GM12865 (cell line): ENCODE data around the gene SPTBN2.

Source experiments
- DNase-seq: peaks from one replicate; pipeline ENCODE4 v3.0.0; 2010; ENCODE audit warnings: low read depth
- H3K4me3 ChIP-seq: 2 replicates; pipeline ENCODE4 v1.5.1; 2011; ENCODE audit warnings: mild to moderate bottlenecking, low read depth, low read length, control low read depth
- TF ChIP-seq, protein P1 (sequence below): IDR thresholded peaks from 2 replicates; pipeline ENCODE4 v1.5.1; 2011; ENCODE audit warnings: low read length, control low read depth, low read depth, inconsistent platforms; ENCODE audit not compliant: insufficient read depth; ENCODE audit errors: missing control alignments

The SPTBN2 gene

DNA sequence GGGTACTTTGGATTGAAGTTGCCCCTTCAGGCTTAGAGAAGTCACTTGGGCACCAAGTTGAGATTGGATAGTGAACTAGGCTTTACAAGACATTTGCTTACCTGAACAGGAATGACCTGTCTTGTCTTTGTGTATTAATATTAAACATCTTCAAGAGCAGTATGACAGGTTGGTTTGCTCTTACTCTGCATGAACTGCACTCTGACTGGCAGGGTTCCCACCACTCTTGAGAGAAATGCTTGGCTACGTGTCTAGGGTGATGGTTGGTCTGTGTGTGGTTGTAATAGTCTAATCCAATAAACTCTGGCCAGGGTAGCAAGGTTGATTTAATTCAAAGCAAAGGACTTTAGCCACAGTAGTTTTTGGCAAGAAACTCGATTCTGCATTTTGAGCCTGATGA lies 20.1 kb upstream of the SPTBN2 start:
- TF ChIP-seq, protein P1, sequence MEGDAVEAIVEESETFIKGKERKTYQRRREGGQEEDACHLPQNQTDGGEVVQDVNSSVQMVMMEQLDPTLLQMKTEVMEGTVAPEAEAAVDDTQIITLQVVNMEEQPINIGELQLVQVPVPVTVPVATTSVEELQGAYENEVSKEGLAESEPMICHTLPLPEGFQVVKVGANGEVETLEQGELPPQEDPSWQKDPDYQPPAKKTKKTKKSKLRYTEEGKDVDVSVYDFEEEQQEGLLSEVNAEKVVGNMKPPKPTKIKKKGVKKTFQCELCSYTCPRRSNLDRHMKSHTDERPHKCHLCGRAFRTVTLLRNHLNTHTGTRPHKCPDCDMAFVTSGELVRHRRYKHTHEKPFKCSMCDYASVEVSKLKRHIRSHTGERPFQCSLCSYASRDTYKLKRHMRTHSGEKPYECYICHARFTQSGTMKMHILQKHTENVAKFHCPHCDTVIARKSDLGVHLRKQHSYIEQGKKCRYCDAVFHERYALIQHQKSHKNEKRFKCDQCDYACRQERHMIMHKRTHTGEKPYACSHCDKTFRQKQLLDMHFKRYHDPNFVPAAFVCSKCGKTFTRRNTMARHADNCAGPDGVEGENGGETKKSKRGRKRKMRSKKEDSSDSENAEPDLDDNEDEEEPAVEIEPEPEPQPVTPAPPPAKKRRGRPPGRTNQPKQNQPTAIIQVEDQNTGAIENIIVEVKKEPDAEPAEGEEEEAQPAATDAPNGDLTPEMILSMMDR, result no peak
- no peak overlapping the region for H3K4me3 ChIP-seq
- DNase-seq, result no peak

DNA sequence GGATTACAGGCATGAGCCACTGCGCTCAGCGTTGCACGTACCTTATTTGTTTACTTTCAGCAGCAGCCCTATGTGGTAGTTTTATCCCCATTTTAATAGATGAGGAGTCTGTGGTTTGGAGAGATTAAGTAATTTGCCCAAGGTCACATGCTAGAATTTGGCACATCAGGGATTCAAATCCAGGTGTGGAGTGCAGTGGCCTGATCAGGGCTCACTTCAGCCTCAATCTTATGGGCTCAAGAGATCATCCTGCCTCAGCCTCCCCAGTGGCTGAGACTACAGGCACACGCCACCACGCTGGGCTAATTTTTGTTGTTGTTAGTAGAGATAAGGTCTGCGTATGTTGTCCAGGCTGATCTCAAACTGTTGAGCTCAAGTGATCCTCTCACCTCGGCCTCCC lies 18.5 kb upstream of the SPTBN2 start:
- no peak overlapping the region for H3K4me3 ChIP-seq
- TF ChIP-seq, protein P1, result no peak
- no peak for DNase-seq

DNA sequence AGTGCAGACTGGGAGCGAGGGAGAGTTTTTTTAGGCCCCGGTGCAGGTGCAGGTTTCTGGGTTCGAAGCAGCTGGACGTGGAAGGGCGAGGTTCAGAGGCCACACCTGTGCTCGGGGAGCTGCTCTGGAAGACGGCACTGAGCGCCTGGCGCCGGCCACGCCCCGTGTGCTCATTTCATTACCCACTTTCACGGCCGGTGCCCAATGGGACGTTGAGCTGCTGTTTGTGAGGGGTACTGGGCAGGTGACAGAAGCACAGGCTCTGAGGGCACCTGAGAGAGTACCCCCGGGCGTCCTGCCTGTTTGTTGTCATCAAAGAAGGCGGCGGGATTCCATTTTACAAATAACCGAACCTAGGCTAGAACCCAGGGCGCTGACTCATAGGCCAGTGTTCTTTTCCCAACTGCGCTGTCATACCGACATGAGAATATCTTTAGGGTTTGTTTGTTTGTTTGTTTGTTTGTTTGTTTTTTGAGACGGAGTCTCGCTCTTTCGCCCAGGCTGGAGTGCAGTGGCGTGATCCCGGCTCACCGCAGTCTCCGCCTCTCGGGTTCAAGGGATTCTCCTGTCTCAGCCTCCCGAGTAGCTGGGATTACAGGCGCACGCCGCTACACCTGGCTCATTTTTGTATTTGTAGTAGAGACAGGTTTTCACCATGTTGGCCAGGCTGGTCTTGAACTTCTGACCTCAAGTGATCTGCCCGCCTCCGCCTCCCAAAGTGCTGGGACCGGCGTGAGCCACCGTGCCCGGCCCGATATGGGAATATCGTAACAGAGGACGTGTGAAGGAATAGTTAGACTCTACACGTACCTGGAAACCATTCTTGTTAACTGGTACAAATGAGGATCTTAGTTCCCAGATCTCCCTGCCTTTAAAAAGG lies 16.6 kb upstream of the SPTBN2 start:
- peak overlapping the region; percentile 94 for H3K4me3 ChIP-seq
- TF ChIP-seq, protein P1, result no peak
- DNase-seq, result peak; percentile 75

DNA sequence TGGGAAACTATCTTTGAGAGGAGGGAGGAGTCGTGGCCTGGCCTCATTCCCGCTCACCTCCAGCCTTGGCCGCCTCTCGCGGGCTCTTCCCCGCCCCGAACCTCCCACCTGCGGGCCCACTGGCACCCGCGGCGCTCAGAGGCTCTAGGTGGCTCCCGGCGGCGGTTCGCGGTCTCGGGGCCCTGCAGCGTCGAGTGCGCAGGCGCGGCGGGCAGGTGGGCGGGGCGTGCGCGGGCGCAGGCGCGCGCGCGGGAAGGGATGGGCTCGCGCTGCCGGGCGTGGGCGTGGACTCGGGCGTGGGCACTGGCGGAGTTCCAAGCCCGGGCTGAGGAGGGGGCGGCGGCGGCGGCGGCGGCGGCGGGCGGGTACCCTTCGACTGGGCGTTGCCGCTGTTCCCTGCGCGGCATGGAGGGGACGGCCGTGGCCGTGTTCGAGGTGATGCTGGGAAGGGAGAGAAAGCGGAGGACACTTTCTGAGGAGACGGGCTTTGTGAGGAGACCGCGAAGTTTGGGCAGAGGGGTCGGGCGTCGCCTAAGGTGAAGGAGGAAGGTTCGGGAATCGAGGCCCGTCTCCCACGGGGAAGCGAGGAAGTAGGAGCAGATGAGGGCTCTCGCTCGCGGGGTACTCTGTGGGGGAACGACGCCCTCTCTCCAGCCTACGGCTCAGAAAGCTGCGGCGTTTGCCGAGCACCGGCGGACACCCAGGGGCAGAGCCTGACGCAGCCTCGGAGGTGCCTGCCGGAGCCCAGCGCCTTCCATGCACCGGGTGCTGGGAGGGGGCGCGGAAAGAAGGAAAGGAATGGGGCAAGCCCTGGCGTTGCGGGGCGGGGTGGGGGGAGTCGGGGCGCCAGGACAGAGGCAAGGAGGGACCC lies 15.7 kb upstream of the SPTBN2 start:
- peak; percentile 89 for DNase-seq
- peak overlapping the region; percentile 97 for H3K4me3 ChIP-seq
- TF ChIP-seq, protein P1, result no peak

DNA sequence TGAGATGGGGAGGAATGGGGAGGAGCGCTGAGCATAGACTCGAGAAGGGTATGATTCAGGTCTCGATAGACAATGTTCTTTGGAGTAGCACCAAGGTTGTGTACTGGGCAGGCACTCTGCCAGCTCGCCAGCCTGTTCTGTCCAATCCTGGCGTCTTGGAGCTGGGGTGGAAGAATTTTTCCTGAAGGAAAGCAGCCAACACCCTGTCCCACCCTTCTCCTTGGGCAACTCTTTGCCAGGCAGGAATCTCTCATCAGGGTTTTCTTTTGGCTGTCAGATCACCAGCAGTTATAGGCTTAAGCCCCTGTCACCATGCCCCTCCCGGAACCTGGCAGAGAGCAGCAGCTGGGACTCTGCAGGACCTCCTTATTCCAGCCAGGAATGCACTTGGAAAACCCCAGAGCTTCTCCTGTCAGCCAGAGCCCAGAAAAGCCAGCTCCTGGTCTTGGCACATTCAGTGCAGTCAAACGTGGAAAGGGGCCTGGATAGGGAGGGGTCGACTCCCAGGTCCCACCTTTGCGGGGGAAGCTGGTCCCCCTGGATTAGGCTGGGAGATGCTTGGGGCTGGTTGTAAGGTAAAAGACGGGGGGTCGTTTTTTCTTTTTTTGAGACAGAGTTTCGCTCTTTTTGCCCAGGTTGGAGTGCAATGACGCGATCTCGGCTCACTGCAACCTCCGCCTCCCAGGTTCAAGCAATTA lies 14.4 kb upstream of the SPTBN2 start:
- TF ChIP-seq, protein P1, result no peak
- peak overlapping the region; percentile 97; the same call in 1 of the 2 replicates for H3K4me3 ChIP-seq
- no peak for DNase-seq

DNA sequence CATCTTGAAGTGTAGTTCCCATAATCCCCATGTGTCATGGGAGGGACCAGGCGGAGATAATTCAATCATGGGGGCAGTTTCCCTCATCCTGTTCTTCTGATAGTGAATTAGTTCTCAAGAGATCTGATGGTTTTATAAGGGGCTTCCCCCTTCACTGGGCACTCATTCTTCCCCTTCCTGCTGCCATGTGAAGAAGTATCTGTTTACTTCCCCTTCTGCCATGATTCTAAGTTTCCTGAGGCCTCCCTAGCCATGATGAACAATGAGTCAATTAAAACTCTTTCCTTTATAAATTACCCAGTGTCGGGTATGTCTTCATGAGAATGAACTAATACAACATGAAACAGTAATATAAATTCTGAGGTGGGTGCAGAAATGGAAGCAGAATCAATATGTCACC lies 12.1 kb upstream of the SPTBN2 start:
- TF ChIP-seq, protein P1, result no peak

More for the DNA sequence above, 12.1 kb upstream of the SPTBN2 start:
- DNase-seq, result no peak
- no peak overlapping the region for H3K4me3 ChIP-seq
